Measurements from ENCODE around the gene ITGAE.
"Not testable (repeated sequence)": the region's sequence is repeated elsewhere in the genome, so short reads cannot be mapped to it uniquely, and the experiment has no call there.

DNA sequence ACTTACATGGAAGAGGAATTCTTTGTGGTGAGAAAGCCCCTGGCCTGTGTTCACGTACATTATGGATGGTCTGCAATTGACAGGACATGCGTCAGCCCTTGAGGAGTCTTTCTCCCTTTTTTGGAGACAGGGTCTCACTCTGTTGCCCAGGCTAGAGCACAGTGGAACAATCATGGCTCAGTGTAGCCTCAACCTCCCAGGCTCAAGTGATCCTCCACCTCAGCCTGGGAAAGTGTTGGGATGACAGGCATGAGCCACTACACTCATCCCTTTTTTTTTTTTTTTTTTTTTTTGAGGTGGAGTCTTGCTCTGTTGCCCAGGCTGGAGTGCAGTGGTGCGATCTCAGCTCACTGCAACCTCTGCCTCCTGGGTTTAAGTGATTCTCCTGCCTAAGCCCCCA is 72.9 kb downstream of the ITGAE start:
- TF ChIP-seq, protein P1, sequence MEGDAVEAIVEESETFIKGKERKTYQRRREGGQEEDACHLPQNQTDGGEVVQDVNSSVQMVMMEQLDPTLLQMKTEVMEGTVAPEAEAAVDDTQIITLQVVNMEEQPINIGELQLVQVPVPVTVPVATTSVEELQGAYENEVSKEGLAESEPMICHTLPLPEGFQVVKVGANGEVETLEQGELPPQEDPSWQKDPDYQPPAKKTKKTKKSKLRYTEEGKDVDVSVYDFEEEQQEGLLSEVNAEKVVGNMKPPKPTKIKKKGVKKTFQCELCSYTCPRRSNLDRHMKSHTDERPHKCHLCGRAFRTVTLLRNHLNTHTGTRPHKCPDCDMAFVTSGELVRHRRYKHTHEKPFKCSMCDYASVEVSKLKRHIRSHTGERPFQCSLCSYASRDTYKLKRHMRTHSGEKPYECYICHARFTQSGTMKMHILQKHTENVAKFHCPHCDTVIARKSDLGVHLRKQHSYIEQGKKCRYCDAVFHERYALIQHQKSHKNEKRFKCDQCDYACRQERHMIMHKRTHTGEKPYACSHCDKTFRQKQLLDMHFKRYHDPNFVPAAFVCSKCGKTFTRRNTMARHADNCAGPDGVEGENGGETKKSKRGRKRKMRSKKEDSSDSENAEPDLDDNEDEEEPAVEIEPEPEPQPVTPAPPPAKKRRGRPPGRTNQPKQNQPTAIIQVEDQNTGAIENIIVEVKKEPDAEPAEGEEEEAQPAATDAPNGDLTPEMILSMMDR (IDR thresholded peaks at IDR 0.05) = not testable (repeated sequence)
- TF ChIP-seq EZH2, EZH2phosphoT487 (IDR thresholded peaks at IDR 0.05): not testable (repeated sequence)
